OCI-LY7 (cell line): Measurements from ENCODE around the gene LMOD3.

Source experiments
- EZH2phosphoT487 ChIP-seq: fragments of 200-600 bp; sonication (generic); IDR thresholded peaks from 2 replicates; pipeline ENCODE4 v1.6.1; 2018; ENCODE audit warnings: low read depth, borderline replicate concordance, mild to moderate bottlenecking, mixed run types, antibody characterized with exemption, low read length, moderate library complexity, mixed read lengths
- TF ChIP-seq, protein P1 (sequence below): fragments of 200-600 bp; sonication (generic); conservative IDR thresholded peaks from 2 replicates; pipeline ENCODE4 v1.5.1; 2014; ENCODE audit warnings: mild to moderate bottlenecking, antibody characterized with exemption, low read length, moderate library complexity, mixed read lengths

DNA sequence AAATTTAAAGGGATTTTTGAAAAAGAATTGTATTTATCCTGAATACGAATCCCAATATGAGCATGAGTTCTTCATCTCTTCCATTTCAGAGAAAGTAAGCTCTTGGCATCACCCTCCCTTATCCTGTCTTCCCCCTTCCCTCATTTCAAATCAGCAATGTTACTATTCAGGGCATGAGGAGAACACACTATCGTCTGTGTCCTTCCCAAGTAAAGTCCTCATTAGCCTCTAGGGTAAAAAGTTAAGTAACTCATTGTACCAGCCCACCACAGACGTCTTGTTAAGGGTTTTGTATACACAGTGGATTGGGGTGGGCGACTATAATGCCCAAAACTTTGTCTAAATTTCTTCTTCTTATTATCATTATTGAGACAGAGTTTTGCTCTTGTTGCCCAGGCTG lies 22.8 kb downstream of the LMOD3 start:
- TF ChIP-seq, protein P1, sequence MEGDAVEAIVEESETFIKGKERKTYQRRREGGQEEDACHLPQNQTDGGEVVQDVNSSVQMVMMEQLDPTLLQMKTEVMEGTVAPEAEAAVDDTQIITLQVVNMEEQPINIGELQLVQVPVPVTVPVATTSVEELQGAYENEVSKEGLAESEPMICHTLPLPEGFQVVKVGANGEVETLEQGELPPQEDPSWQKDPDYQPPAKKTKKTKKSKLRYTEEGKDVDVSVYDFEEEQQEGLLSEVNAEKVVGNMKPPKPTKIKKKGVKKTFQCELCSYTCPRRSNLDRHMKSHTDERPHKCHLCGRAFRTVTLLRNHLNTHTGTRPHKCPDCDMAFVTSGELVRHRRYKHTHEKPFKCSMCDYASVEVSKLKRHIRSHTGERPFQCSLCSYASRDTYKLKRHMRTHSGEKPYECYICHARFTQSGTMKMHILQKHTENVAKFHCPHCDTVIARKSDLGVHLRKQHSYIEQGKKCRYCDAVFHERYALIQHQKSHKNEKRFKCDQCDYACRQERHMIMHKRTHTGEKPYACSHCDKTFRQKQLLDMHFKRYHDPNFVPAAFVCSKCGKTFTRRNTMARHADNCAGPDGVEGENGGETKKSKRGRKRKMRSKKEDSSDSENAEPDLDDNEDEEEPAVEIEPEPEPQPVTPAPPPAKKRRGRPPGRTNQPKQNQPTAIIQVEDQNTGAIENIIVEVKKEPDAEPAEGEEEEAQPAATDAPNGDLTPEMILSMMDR = no peak
- no peak for TF ChIP-seq EZH2phosphoT487
